SK-N-MC (cell line): ENCODE data around the gene MAP7.

Experiments
- DNase-seq: peaks from one replicate; pipeline ENCODE4 v3.0.0-alpha.2; 2011; ENCODE audit warnings: low read depth, low spot score
- H3K27ac ChIP-seq: fragments of 200-600 bp; sonication (generic); 2 replicates; pipeline ENCODE4 v1.5.1; 2016; ENCODE audit warnings: mixed run types
- H3K36me3 ChIP-seq: fragments of 200-600 bp; sonication (generic); 2 replicates; pipeline ENCODE4 v1.6.1; 2017; ENCODE audit warnings: antibody characterized with exemption, low read length, mixed read lengths; ENCODE audit not compliant: insufficient read depth
- H3K4me3 ChIP-seq: fragments of 200-600 bp; sonication (generic); 2 replicates; pipeline ENCODE4 v1.5.1; 2016
- H3K9ac ChIP-seq: fragments of 200-600 bp; sonication (generic); 2 replicates; pipeline ENCODE4 v1.8.0; 2017; ENCODE audit warnings: mixed run types, mixed read lengths; ENCODE audit not compliant: insufficient read length
- H3K9me3 ChIP-seq: fragments of 200-600 bp; sonication (generic); 2 replicates; pipeline ENCODE4 v1.6.1; 2017; ENCODE audit warnings: low read depth, mild to moderate bottlenecking, antibody characterized with exemption, low read length, moderate library complexity, mixed read lengths
- EZH2 ChIP-seq: fragments of 200-600 bp; sonication (generic); IDR thresholded peaks from one replicate; pipeline ENCODE4 v1.6.1; 2017; ENCODE audit warnings: antibody characterized with exemption
- FOXP2 ChIP-seq: optimal IDR thresholded peaks from 2 replicates; pipeline ENCODE3; 2011; ENCODE audit warnings: mild to moderate bottlenecking, moderate library complexity; ENCODE audit not compliant: insufficient read depth; ENCODE audit errors: extremely low read length, control extremely low read depth
- POLR2AphosphoS5 ChIP-seq: IDR thresholded peaks from 2 replicates; pipeline ENCODE4 v1.6.1; 2012; ENCODE audit warnings: mild to moderate bottlenecking, low read depth, low read length, borderline replicate concordance

MAP7 gene

DNA sequence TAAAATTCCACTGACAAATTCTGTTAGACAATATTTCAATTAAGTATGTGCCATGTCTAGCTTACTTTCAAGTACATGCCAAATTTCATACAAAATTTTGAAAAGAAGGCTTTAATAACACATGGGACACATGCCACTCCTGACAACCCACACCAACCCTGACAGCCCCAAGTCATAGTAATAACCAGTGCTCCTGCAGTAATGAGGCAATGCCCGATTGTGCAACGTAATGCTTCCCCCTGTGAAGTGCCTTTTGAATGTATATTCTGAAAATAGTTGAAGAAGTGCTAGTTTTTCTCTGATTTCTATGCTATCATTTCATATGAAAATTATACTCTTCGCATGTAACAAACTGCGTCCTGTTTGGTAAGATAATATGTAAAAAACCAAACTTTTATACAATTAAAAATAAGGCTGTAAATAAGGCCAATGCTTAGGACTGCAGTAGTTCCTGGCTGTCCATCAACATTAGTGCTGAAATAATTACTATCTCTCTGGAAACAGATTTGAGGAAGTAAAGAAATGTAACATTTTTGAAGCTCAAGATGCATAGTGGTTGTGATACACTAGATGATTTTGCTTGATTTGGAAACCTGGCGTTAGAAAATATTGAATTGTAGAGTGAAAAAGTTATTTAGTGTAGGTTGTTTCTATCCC lies 134.7 kb downstream of the MAP7 start:
- Histone ChIP-seq H3K9me3 (no peaks in the 10 kb centered on the region), H3K9ac (no peak overlapping the region), H3K4me3 (no peak overlapping the region), H3K36me3 (no peaks in the 10 kb centered on the region), H3K27ac (no peak overlapping the region)
- no peak for TF ChIP-seq FOXP2
- TF ChIP-seq EZH2 = no peak
- no peak for TF ChIP-seq POLR2AphosphoS5
- DNase-seq = peak; percentile 14

DNA sequence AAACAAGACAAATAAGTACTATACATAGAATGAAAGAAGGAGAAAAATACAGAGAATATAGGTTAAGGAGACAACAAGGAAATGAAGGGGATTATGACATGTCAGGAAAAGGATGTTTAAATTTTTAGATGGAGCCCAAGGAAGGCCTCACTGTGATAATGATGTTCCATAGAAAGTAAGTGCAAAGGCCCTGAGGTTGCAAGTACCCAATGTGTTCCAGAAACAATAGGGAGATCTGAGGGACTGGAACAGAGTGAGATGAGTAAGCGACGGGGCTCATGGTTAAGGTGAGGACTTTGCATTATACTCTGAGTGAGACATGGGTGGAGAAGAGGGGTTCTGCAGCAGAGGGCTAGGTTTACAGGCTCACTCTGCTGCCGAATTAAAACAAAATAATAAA lies 137.8 kb downstream of the MAP7 start:
- Histone ChIP-seq H3K27ac (no peak overlapping the region), H3K4me3 (no peak overlapping the region), H3K36me3 (no peaks in the 10 kb centered on the region), H3K9ac (no peak overlapping the region), H3K9me3 (no peaks in the 10 kb centered on the region)
- TF ChIP-seq FOXP2 (no peak), POLR2AphosphoS5 (no peak), EZH2 (no peak)
- no peak for DNase-seq

DNA sequence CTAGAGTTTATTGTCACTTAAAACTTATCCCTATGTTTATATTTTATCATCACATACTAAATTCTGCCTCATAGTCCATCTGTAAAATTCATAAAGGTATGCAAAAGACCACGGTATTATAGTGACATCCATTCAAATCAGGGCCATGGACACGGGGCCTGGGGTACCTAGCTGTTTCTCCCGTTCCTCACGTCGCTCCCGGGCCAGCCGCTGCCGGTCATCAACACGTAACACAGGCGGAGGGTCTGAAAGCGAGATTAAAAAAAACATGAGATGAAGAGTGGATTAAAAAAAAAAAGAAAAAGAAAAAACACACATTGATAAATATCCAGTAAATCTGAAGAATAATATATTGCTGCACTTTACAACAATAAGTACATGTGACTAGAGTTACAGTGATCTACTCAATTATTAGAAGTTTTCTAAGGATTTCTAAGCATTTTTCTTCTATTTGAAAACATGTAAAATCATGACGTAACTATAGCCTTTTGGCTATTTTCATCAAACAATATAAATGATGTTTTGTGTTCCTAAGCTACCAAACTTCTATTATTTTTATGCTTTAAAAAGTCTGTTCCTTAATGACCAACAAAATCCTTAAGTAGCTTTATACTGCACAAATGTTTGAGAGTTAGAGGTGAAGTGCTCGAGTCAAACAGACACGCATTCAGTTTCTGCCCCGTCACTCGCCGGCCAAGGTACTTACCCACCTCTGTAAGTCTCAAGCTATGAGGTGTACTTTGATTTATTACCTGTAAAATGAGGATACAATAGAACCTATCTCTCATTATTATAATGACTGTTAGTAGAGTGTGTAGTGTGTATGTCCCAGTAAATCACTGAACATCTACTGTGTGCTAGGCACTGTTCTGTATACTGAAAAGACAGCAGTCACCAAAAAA lies 138.5 kb downstream of the MAP7 start:
- no peak for DNase-seq
- no peak overlapping the region for H3K9ac ChIP-seq
- no peak overlapping the region for H3K4me3 ChIP-seq
- H3K27ac ChIP-seq = no peak overlapping the region
- no peaks in the 10 kb centered on the region for H3K36me3 ChIP-seq
- TF ChIP-seq EZH2 = no peak
- TF ChIP-seq POLR2AphosphoS5 = no peak
- no peak for TF ChIP-seq FOXP2
- H3K9me3 ChIP-seq = no peaks in the 10 kb centered on the region

DNA sequence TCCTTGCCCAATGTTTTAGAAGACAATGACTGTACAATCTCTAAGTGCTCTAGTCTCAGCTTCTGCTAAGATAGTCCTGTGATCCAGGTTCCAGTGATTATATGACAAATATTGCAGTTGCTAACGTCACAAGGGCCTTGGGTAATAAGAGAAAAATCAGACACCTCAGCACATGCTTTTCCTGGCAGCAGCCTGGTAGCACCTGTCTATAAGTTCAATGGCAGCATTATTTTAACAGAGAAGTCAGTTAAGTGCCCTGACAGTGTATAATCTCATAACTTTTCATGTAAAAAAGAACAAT lies 139.2 kb downstream of the MAP7 start:
- H3K9me3 ChIP-seq = no peaks in the 10 kb centered on the region
- no peak overlapping the region for H3K9ac ChIP-seq
- H3K36me3 ChIP-seq = no peaks in the 10 kb centered on the region
- no peak overlapping the region for H3K27ac ChIP-seq
- no peak overlapping the region for H3K4me3 ChIP-seq
- no peak for DNase-seq
- TF ChIP-seq EZH2 = no peak
- no peak for TF ChIP-seq FOXP2
- no peak for TF ChIP-seq POLR2AphosphoS5

- Histone ChIP-seq H3K9ac (no peak overlapping the region), H3K36me3 (no peaks in the 10 kb centered on the region), H3K9me3 (no peaks in the 10 kb centered on the region), H3K27ac (no peak overlapping the region), H3K4me3 (no peak overlapping the region)
- no peak for TF ChIP-seq POLR2AphosphoS5
- TF ChIP-seq FOXP2 = no peak
- no peak for TF ChIP-seq EZH2
- no peak for DNase-seq
These were observed 139.8 kb downstream of the MAP7 start for GRCh38 chr6:136410201-136411024.

- Histone ChIP-seq H3K9ac (no peak overlapping the region), H3K27ac (no peak overlapping the region), H3K4me3 (no peak overlapping the region), H3K36me3 (no peaks in the 10 kb centered on the region), H3K9me3 (no peaks in the 10 kb centered on the region)
- DNase-seq = no peak
- no peak for TF ChIP-seq FOXP2
- no peak for TF ChIP-seq POLR2AphosphoS5
- no peak for TF ChIP-seq EZH2
These were observed 140.6 kb downstream of the MAP7 start for GRCh38 chr6:136409597-136409996.

- H3K9ac ChIP-seq = peak overlapping the region; percentile 52
- peak overlapping the region; percentile 49; the same call in 1 of the 2 replicates for H3K27ac ChIP-seq
- peak overlapping the region; percentile 37 for H3K4me3 ChIP-seq
- H3K36me3 ChIP-seq = no peaks in the 10 kb centered on the region
- H3K9me3 ChIP-seq = no peaks in the 10 kb centered on the region
- TF ChIP-seq FOXP2 (no peak), EZH2 (no peak), POLR2AphosphoS5 (no peak)
- DNase-seq = peak; percentile 37
These were observed 142.0 kb downstream of the MAP7 start for GRCh38 chr6:136408204-136408603.

DNA sequence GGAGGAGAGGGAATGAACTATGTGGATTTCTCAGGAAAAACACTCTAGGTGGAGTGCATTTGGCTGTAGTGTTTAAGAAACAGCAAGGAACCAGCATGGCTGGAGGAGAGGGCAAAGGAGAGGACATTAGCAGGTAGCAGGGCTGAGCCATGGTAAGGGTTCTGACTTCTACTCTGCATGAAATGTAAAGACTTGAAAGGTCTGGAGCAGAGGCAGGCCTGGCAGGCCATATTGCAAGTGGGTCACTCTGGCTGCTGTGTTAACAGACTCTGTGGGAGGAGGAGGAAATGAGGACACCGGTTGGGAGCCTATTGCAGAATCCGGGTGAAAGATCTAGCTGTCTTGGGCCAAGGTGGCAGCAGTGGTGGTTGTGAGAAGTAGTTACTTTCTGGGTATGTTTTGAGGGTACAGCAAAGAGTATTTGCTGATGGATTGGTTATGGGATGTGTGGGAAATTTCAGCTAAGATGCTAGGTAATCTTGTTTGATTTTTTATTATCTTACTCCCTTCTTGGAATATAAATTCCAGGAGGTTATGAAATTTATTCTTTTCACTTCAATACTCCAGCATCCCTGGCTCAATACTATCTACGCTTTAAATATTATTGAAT lies 144.7 kb downstream of the MAP7 start:
- Histone ChIP-seq H3K27ac (no peak overlapping the region), H3K9ac (no peak overlapping the region), H3K4me3 (no peak overlapping the region), H3K36me3 (no peaks in the 10 kb centered on the region), H3K9me3 (no peaks in the 10 kb centered on the region)
- TF ChIP-seq FOXP2 (no peak), EZH2 (no peak), POLR2AphosphoS5 (no peak)
- no peak for DNase-seq
